GF-D8 (cell line): Measurements from ENCODE around the gene TTC34.

Source experiments
- DNase-seq: peaks from one replicate; lab custom pipeline; 2025; lab: John Stamatoyannopoulos, UW

TTC34 gene

GRCh38 chr1:2588661-2589430 is 212.6 kb downstream of the TTC34 start:
- DNase-seq = no peak

- DNase-seq = no peak
Observed at GRCh38 chr1:2587860-2588571, 213.5 kb downstream of the TTC34 start.

GRCh38 chr1:2587071-2587859 is 214.2 kb downstream of the TTC34 start:
- no peak for DNase-seq

- peak; percentile 95 for DNase-seq
Observed at GRCh38 chr1:2586154-2587070, 215.1 kb downstream of the TTC34 start, which contains the start of gene PRXL2B. TSS of gene PRXL2B (plus strand) at chr1:2586777. CDS start at chr1:2586886, 109 bp downstream.
